Mammary epithelial cell (primary cell): ENCODE results near the gene ANKRD6.

Experiments
- CTCF ChIP-seq, 2 donors: IDR thresholded peaks in 1 of 2; conservative IDR thresholded peaks in 1 of 2; 2 replicates each; pipeline ENCODE4 v1.5.1; 2011 to 2012; ENCODE audit warnings: inconsistent platforms in 2 of 2, low read length in 2 of 2, mild to moderate bottlenecking in 2 of 2, control low read depth in 1 of 2, low read depth in 1 of 2; ENCODE audit not compliant: insufficient read depth in 1 of 2; ENCODE audit errors: extremely low read depth in 1 of 2
- EZH2 ChIP-seq: IDR thresholded peaks from 2 replicates; pipeline ENCODE4 v1.6.1; 2012; ENCODE audit warnings: low read length, inconsistent platforms, borderline replicate concordance

DNA sequence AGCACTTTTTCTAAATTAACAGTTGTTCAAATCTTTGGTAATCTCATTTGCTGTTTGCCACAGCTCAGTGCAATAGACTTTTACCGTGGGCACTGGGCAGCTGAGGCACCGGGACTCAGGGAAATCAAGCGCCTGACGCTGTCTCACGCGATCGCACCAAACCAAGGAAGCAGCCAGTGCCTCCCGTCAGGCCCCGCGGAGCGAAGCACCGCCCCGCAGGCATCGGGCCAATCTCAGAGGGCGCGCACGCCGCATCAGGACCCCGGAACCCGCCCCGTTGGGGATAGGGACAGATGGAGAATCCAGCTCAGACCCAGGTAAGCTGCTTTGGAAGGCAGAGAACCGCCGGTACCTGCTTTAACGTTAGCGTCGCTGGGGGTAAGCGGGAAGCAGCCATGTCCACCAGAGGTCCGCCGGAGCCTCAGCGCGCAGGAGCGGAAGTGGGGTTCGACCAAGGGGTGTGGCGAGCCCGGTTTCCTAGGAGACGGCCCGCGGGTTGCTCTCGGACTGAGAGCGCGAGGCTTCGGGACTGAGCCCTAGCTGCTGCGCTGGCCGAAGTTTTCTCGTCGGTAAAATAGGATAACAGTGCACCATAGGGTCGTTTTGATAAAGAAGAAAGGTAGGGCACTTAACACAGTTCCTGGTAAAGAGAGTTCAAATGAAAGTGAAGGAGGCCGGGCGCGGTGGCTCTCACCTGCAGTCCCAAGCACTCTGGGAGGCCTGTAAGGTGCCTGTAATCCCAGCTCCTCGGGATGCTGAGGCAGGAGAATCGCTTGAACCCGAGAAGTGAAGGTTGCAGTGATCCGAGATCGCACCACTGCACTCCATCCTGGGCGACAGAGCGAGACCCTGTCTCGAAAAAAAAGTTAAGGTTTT lies 205.6 kb downstream of the ANKRD6 start, which contains the start of gene LYRM2:
- TF ChIP-seq CTCF (conservative IDR thresholded peaks at IDR 0.05 in 1 of 2, IDR thresholded peaks at IDR 0.05 in 1 of 2; ENCODE audit: extremely low read depth in 1 of 2, insufficient read depth in 1 of 2, low read depth in 1 of 2, low read length in 2 of 2) (peak in 1 of 2 donors; percentile 18), EZH2 (no peak)
